K562 (cell line): ENCODE measurements around the gene KMO. TPM values are rescaled to one million over a fixed set of nuclear protein-coding genes. Genes with fewer than 3 reads are reported as not detected.
A peak's percentile ranks its signal among the peaks of the same experiment; 100 is the strongest.

Experiments used
- ATAC-seq: fragments of 200-7000 bp; cut with Tn5 transposase; 3 replicates; pipeline ENCODE4 v1.9.1; 2020; ENCODE audit warnings: moderate library complexity
- BruUV-seq: library from RNA; stranded (reverse); fragments of 400-500 nt; replicated peaks from 2 replicates; lab custom pipeline; 2021; lab: Mats Ljungman, UMichigan
- CTCF ChIA-PET: fragments of 300-600 bp; formaldehyde crosslinking; extraction: SDS; loops from one replicate; lab custom pipeline; 2021; ENCODE audit warnings: low intra/inter-chr PET ratio; lab: Yijun Ruan, JAX
- POLR2A ChIA-PET: fragments of 300-600, 350-650 bp; sonication (Branson Sonifier 250); formaldehyde crosslinking; extraction: SDS; loops from one replicate; lab custom pipeline; 2021; ENCODE audit warnings: antibody characterized with exemption, inconsistent platforms; lab: Yijun Ruan, JAX
- DNase-seq, 4 experiments: peaks; one replicate each; pipeline versions ENCODE4 v3.0.0 to v3.0.0-alpha.2; 2011 to 2018; ENCODE audit warnings: low spot score in 3 of 4, mixed read lengths in 3 of 4; ENCODE audit errors: extremely low read depth in 1 of 4
- FAIRE-seq: peaks from 2 replicates; lab custom pipeline; 2011; peaks lifted over from hg19 to GRCh38; lab: Jason Lieb, UNC
- H2AFZ ChIP-seq: 2 replicates; pipeline ENCODE4 v1.6.0; 2011; ENCODE audit warnings: low read depth, low read length, control low read depth, inconsistent platforms
- H3K27ac ChIP-seq: fragments of 200-600 bp; 3 replicates; pipeline ENCODE4 v1.8.0; 2011; ENCODE audit warnings: low read depth, mild to moderate bottlenecking, control low read depth, inconsistent platforms, low read length, moderate library complexity, mixed read lengths; ENCODE audit errors: extremely low read depth
- H3K27me3 ChIP-seq, 2 experiments: fragments of 300-600 bp in 1 of 2; 2 replicates in 1 of 2; 3 replicates in 1 of 2; pipeline versions ENCODE4 v1.6.0 to v1.8.0; 2011; ENCODE audit warnings: inconsistent platforms in 2 of 2, low read length in 2 of 2, mild to moderate bottlenecking in 1 of 2, mixed read lengths in 1 of 2, moderate library complexity in 1 of 2; ENCODE audit not compliant: control insufficient read depth in 2 of 2, insufficient read depth in 2 of 2
- H3K36me3 ChIP-seq: fragments of 300-600 bp; 3 replicates; pipeline ENCODE4 v1.8.0; 2011; ENCODE audit warnings: mild to moderate bottlenecking, low read length, inconsistent platforms; ENCODE audit not compliant: control insufficient read depth, insufficient read depth
- H3K4me1 ChIP-seq, 2 experiments: fragments of 200-600 bp in 1 of 2; replicated peaks in 1 of 2; 2 replicates in 1 of 2; 3 replicates in 1 of 2; pipeline versions ENCODE4 v1.5.1 to v1.8.0; 2011; ENCODE audit warnings: inconsistent platforms in 2 of 2, low read length in 2 of 2, mild to moderate bottlenecking in 1 of 2, mixed read lengths in 1 of 2, moderate library complexity in 1 of 2; ENCODE audit not compliant: control insufficient read depth in 2 of 2, insufficient read depth in 2 of 2
- H3K4me2 ChIP-seq: 2 replicates; pipeline ENCODE4 v1.6.1; 2011; ENCODE audit warnings: low read length, control low read depth, inconsistent platforms, mixed read lengths; ENCODE audit not compliant: insufficient read depth
- H3K4me3 ChIP-seq: fragments of 200-600 bp; sonication (generic), shearing (Covaris generic); 2 replicates; pipeline ENCODE4 v1.5.1; 2016; ENCODE audit warnings: control low read depth, inconsistent platforms
- H3K79me2 ChIP-seq: fragments of 200-600 bp; 3 replicates; pipeline ENCODE4 v1.8.0; 2011; ENCODE audit warnings: low read length, inconsistent platforms; ENCODE audit not compliant: control insufficient read depth, insufficient read depth
- H3K9ac ChIP-seq, 2 experiments: 2 replicates each; pipeline versions ENCODE4 v1.6.0 to v1.6.1; 2011; ENCODE audit warnings: low read depth in 2 of 2, low read length in 2 of 2, control low read depth in 1 of 2, inconsistent platforms in 1 of 2, mild to moderate bottlenecking in 1 of 2, mixed read lengths in 1 of 2; ENCODE audit not compliant: insufficient read depth in 1 of 2
- H3K9me1 ChIP-seq: one replicate; pipeline ENCODE4 v1.6.0; 2011; ENCODE audit warnings: inconsistent platforms, mild to moderate bottlenecking, low read length, moderate library complexity; ENCODE audit not compliant: control insufficient read depth, insufficient read depth
- H3K9me3 ChIP-seq: replicated peaks from 2 replicates; pipeline ENCODE4 v1.5.1; 2011; ENCODE audit warnings: low read depth, low read length, inconsistent platforms; ENCODE audit not compliant: control insufficient read depth, insufficient read depth
- H4K20me1 ChIP-seq: replicated peaks from 2 replicates; pipeline ENCODE4 v1.6.1; 2011; ENCODE audit warnings: low read length, inconsistent platforms, mixed read lengths; ENCODE audit not compliant: control insufficient read depth, insufficient read depth
- ETV6 ChIP-seq, 3 experiments: fragments of 150-350 bp in 1 of 3; sonication (generic) in 1 of 3; formaldehyde crosslinking in 1 of 3; IDR thresholded peaks; 2 replicates each; pipeline versions ENCODE4 v1.6.1 to v1.8.0; 2014 to 2022; ENCODE audit warnings: borderline replicate concordance in 2 of 3, low read depth in 2 of 3, antibody characterized with exemption in 1 of 3, low read length in 1 of 3, mild to moderate bottlenecking in 1 of 3, missing genetic modification reagents in 1 of 3
- SNRNP70 ChIP-seq: fragments of 200-400 bp; formaldehyde crosslinking; optimal IDR thresholded peaks from 2 replicates; pipeline ENCODE3; 2017; ENCODE audit warnings: low read depth, low read length
- TAF7 ChIP-seq: fragments of 450-650 bp; IDR thresholded peaks from 2 replicates; pipeline ENCODE4 v1.6.1; 2016; ENCODE audit warnings: missing genetic modification characterization, missing compliant biosample characterization
- YY1 ChIP-seq, 3 experiments: IDR thresholded peaks; 2 replicates each; pipeline ENCODE4 v1.6.1; 2011; ENCODE audit warnings: low read length in 2 of 3, mild to moderate bottlenecking in 2 of 3, moderate library complexity in 2 of 3, borderline replicate concordance in 1 of 3, control low read depth in 1 of 3, low read depth in 1 of 3; ENCODE audit not compliant: insufficient read depth in 3 of 3, insufficient replicate concordance in 2 of 3, control insufficient read depth in 1 of 3, insufficient read length in 1 of 3; ENCODE audit errors: extremely low read depth in 1 of 3
- ZNF282 ChIP-seq: sonication (generic); formaldehyde crosslinking; IDR thresholded peaks from 2 replicates; pipeline ENCODE4 v1.8.1; 2023; ENCODE audit warnings: missing genetic modification reagents
- WGBS: fragments of 100-300 bp; shearing (Covaris generic); methylation state at CpG from one replicate; pipeline ENCODE4 v1.1.6; 2016; ENCODE audit warnings: low coverage, mixed read lengths; ENCODE audit not compliant: insufficient coverage; ENCODE audit errors: missing lambda C conversion rate; 5-methylcytosine and 5-hydroxymethylcytosine counted together
- in situ Hi-C: fragments of 300-500 bp; cut with MboI; formaldehyde crosslinking; loops from 4 replicates; pipeline ENCODE4 v1.15.0; 2018; ENCODE audit warnings: inconsistent platforms, mixed read lengths
- intact Hi-C: fragments of 100-400 bp; cut with micrococcal nuclease; formaldehyde crosslinking; loops from 2 replicates; pipeline ENCODE4 v1.14.2; 2022
- polyA plus RNA-seq, 8 experiments: library from polyadenylated mRNA; depleted of rRNA in 4 of 8; stranded (reverse) in 5 of 8; unstranded in 3 of 8; fragments of >200 nt; fragmentation: Nextera tagmentation in 2 of 8; fragmentation: Illumina TruSeq in 1 of 8; extraction: Ambion mirVana in 2 of 8; extraction: Trizol in 1 of 8; gene quantifications; 2 replicates each; pipeline versions ENCODE4 v1.2.1 to v1.2.3, GENCODE V29; 2011 to 2014; ENCODE audit warnings: inconsistent platforms in 1 of 8, missing spikeins in 1 of 8
- total RNA-seq, 7 experiments: library from RNA; depleted of rRNA in 6 of 7; stranded (reverse); fragments of >200 nt in 6 of 7; fragmentation: Illumina TruSeq in 2 of 7; extraction: Trizol in 2 of 7; gene quantifications; 2 replicates each; pipeline versions ENCODE4 v1.2.1 to v1.2.3, GENCODE V29; 2011 to 2021; ENCODE audit warnings: low replicate concordance in 1 of 7

KMO gene
- total and polyA plus RNA-seq, 9 of the 15 experiments (the other 6 are each of a cell fraction or from before 2014, with no cell fraction given), result 0.01 to 0.11 (median 0.01) TPM; not detected in 6

DNA sequence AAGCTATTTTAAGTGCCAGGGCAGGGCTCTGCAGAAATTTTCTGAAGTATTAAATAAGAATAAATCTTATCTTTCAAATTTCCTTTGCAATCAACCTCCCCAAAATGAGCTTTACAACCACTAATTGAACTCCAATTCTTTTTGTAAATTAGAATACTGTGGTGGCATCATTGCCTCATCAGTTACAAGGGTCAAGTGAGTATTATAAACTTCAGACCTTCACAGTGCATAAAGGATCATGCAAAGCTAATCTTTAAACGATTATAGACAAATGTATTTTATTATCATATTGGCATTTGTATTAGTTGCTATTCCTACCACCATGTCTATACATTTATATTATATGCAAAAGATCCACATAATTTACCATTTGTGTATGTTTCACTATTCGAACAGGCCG lies 100.8 kb downstream of the KMO start (continued):
- no peak for TF ChIP-seq SNRNP70
- no peak for TF ChIP-seq ETV6 (IDR thresholded peaks at IDR 0.05; ENCODE audit: borderline replicate concordance in 1 of 2, low read depth in 2 of 2, low read length in 1 of 2)
- no peak for TF ChIP-seq ETV6 (CRISPR knock-in tag; IDR thresholded peaks at IDR 0.05; ENCODE audit: borderline replicate concordance)
- no peak for TF ChIP-seq TAF7 (tag)

DNA sequence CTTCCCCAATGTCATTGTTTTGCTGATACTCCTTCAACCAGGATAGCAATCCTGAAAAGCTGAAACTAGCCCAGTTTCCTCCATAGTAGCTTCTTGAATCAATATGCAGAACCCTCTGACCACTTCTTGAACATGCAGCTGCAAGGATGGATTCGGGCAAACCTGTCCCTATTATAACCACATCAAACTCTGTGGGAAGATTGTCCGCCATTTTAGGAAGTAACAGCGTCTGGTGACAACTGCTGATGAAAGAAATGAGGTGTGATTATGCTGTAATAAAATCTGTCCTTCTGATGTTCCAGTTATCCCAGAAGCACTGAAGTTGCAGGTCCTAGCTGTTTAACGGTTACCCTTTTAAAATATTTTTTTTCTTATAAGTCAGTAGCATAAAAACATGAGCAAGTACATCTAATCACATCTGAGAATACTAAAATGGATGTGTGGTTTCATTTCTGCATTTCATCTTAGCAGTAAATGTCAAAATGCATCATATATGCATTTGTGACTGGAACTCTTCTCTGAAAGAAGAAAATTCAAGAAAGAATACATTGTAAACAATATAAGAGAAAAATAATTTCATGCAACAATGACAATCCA lies 103.5 kb downstream of the KMO start:
- Histone ChIP-seq H3K9me1 (no peaks in the 10 kb centered on the region), H3K9me3 (peaks cover 2% of the 10 kb centered on the region), H3K9ac (no peak overlapping the region), H3K79me2 (peaks cover 81% of the 10 kb centered on the region), H3K27ac (no peak overlapping the region), H3K36me3 (peaks cover 67% of the 10 kb centered on the region), H3K27me3 (no peaks in the 10 kb centered on the region), H3K4me1 (peaks cover 5 to 7% of the 10 kb centered on the region in 2 experiments; a peak in 4 of 5 replicates), H2AFZ (no peak overlapping the region), H3K4me3 (no peak overlapping the region), H3K4me2 (no peak overlapping the region), H4K20me1 (peaks cover 3% of the 10 kb centered on the region; the same call in 1 of the 2 replicates)
- intact Hi-C loops, result loop anchor here (5.0 kb wide), 1 partner anchor 82 kb away; no protein-coding TSS in a partner anchor
- POLR2A ChIA-PET, result interaction anchor here (0.5 to 0.7 kb wide), 2 partner anchors 13 to 344 kb away, joined by 3 read pairs; no protein-coding TSS in a partner anchor
- FAIRE-seq (no peak), ATAC-seq (no peak), DNase-seq (no peak)
- no peak for TF ChIP-seq ZNF282 (CRISPR knock-in tag)
- peak in 1 of 3 experiments; percentile 49 for TF ChIP-seq YY1 (IDR thresholded peaks at IDR 0.05; ENCODE audit: borderline replicate concordance in 1 of 3, control insufficient read depth in 1 of 3, extremely low read depth in 1 of 3, insufficient read depth in 3 of 3, insufficient read length in 1 of 3, insufficient replicate concordance in 2 of 3, low read depth in 1 of 3, low read length in 2 of 3)
- BruUV-seq, result no TSS peak
- in situ Hi-C loops, result no loop called here
- WGBS, result 85% methylated on average over 4 of the region's 4 CpGs
- CTCF ChIA-PET, result no interaction called here
